HG03064 (cell line): Measurements from ENCODE around the gene CTRL.

ENCODE experiments used
- ATAC-seq: cut with Tn5 transposase; IDR thresholded peaks from one replicate; pipeline ENCODE4 v1.9.1; 2021; ENCODE audit warnings: low read depth; ENCODE audit not compliant: unreplicated experiment

CTRL gene

GRCh38 chr16:67963662-67964321, 32.1 kb upstream of the CTRL start:
- ATAC-seq, result no peak

GRCh38 chr16:67963292-67963661, 31.6 kb upstream of the CTRL start:
- ATAC-seq, result no peak

GRCh38 chr16:67962135-67962534, 30.5 kb upstream of the CTRL start:
- ATAC-seq, result no peak

- no peak for ATAC-seq
These were observed 29.9 kb upstream of the CTRL start for GRCh38 chr16:67961551-67961957.

- ATAC-seq, result no peak
These were observed 28.1 kb upstream of the CTRL start for GRCh38 chr16:67959536-67960329.

GRCh38 chr16:67957622-67958021, 26.0 kb upstream of the CTRL start:
- no peak for ATAC-seq

DNA sequence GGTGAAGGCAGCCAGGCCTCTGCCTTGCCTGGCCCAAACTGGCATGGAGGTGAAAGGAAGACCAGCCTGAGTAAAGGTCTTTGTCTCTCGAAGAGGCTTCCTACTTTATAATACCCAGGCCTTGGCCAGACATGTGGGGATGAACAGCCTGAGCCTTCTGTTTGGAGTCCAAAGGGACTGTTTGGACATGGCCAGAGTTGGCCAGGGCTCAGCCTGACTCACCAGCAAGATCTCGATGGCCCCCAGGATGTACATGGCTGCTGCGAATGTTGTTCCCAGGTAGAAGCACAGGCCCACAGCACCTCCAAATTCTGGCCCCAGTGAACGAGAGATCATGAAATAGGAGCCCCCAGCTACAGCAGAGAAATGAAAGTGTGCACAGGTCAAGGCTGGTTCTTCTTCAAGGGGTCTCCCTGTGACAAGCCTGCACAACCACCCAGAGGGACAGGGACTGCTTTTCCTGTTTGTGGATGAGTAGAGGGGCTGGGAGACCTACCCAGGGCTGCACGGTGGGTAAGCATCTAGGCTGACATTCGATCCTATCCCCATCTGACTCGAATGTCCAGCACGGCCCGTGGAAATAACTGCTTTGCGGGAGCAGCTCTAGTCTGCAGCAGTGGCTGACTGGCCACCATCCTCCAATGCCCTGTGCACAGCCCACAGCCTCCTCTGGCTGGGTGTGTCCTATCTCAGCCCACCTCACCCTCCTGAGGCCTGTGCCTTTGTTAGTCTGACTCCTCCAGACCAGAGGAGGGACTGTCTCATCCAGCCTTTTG, 22.9 kb upstream of the CTRL start:
- ATAC-seq, result no peak

GRCh38 chr16:67953641-67954375, 22.1 kb upstream of the CTRL start:
- ATAC-seq, result no peak

GRCh38 chr16:67951485-67951884, 19.8 kb upstream of the CTRL start:
- no peak for ATAC-seq

GRCh38 chr16:67950335-67950843, 18.7 kb upstream of the CTRL start:
- ATAC-seq, result no peak

- ATAC-seq, result no peak
These were observed 18.0 kb upstream of the CTRL start for GRCh38 chr16:67949645-67950044.

- ATAC-seq, result no peak
These were observed 16.4 kb upstream of the CTRL start for GRCh38 chr16:67948015-67948414.

- ATAC-seq, result no peak
These were observed 15.4 kb upstream of the CTRL start for GRCh38 chr16:67946966-67947558.

DNA sequence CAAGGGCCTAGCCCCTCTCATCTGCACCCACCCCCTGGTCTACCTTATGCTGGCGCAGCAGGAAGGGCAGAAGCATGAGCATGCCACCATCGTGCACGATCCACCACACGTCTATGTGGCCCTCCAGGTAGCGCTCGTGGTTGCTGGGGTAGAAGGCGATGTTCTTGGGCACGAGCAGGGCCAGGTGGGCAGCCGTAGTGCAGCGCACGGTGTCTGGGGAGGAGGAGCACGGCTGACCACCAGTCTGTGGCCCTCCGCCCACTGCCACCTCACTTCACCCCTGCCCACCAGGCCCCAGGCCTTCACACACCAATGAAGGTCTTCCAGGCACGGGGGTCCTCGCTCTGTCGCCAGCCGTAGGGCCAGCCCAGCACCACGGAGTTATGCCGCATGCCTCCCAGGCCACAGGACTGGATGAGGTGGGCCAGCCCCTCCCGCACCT, 14.5 kb upstream of the CTRL start:
- no peak for ATAC-seq

DNA sequence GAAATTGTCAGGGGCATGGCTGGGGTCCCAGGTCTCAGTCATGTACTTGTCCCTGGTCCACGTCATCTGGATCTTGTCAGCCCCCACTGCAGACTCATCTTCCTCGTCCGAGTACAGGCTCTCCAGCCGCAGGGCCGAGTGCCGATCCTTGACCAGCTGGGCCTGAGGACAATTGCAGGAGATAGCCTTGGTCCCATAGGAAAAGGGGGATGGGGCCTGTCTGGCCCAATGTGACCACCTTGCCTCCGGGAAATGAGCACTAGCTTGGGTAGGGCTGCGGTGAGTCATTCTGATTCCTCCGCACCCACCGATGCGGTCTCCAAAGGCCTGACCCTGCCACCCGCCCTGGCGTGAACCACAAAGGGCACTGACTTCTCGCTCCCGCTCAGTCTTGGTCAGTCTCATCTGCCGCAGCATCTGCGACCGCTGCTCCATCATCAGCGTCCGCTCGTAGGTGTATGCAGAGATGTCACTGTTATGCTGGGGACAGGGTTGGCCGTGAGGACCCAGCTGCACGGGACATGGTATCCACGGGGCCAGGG, 13.8 kb upstream of the CTRL start:
- no peak for ATAC-seq

- no peak for ATAC-seq
These were observed 13.2 kb upstream of the CTRL start for GRCh38 chr16:67944690-67945391.

DNA sequence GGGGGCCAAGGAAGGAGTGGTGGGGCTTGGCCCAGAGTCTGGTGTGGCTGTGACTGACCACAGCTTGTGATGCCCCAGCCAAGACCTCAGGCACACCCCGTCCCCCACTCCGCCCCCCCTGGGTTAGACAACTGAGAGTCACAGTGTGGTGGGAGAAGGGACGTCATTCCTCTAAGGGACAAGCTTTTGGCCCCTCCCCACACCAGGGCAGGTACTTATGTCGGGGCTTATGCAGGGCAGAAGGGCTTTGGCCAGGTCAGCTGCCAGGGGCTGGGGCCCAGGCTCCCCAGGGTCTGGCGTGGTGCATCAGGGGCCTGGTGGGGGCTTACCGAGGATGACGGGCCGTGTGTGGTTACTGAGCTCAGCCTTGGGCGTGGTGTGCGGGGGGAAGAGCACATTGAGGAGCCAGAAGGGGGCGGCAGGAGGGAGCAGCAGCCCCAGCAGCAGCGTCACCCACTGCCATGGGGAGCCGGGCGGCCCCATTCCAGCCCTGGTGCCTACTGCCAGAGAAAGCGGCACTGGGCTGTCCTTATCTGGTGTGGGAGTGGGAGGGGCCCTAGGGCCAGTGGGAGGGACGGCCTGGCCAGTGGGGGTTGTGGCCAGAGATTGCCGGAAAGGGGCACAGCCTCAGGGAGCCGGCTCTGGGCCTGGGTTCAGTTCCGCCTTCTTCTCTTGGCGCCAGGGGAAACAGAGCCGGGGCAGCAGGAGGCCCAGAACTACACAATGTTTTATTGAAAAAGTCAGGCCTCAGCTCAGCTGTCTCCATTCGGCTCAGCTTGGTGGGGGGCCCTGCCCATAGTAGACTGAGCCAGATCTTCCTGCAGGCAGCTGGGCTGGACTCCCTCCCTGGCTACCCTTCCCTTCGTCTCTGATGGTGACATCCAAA, 12.2 kb upstream of the CTRL start, which contains the start of gene LCAT:
LCAT (minus strand) TSS at position 502 of the 886 bp plus-strand sequence; CDS start at position 483, 19 bp downstream.
- no peak for ATAC-seq

GRCh38 chr16:67943256-67943618, 11.6 kb upstream of the CTRL start:
- ATAC-seq, result no peak
